GM12892 (cell line): ENCODE measurements around the gene ABCA1.

Source experiments
- POLR2A ChIP-seq: IDR thresholded peaks from 2 replicates; pipeline ENCODE4 v1.6.1; 2011; ENCODE audit warnings: low read depth, low read length, control low read depth
- TAF1 ChIP-seq: IDR thresholded peaks from 2 replicates; pipeline ENCODE4 v1.6.1; 2011; ENCODE audit warnings: low read depth, mild to moderate bottlenecking, control low read depth, low read length, borderline replicate concordance

- no peak for TF ChIP-seq POLR2A
- no peak for TF ChIP-seq TAF1
These were observed 55.1 kb downstream of the ABCA1 start for GRCh38 chr9:104872656-104873488.
